Caki2 (cell line): ENCODE results near the gene RPS6KB1. TPM values are rescaled to one million over a fixed set of nuclear protein-coding genes. Genes with fewer than 3 reads are reported as not detected.
"Not testable (repeated sequence)": the region's sequence is repeated elsewhere in the genome, so short reads cannot be mapped to it uniquely, and the experiment has no call there.

Source experiments
- DNase-seq: peaks from one replicate; pipeline ENCODE4 v3.0.0-alpha.2; 2015; ENCODE audit warnings: low read depth
- in situ Hi-C: cut with HindIII; loops from 2 replicates; pipeline ENCODE4 v1.10.0; 2016; ENCODE audit warnings: low sequenced_read_pairs, low pct_unique_long_range_greater_than_20kb, mixed read lengths
- total RNA-seq: library from RNA; depleted of rRNA; stranded (reverse); fragments of >200 nt; shearing (Covaris generic); gene quantifications from 2 replicates; pipeline ENCODE4 v1.2.3, GENCODE V29; 2014; ENCODE audit warnings: low replicate concordance; rRNA removed

The RPS6KB1 gene
- total RNA-seq, 1 experiment from 2014 or later, result 4.2 TPM

- in situ Hi-C loops, DNase-seq: not testable (repeated sequence)
These were observed 80.6 kb downstream of the RPS6KB1 start for GRCh38 chr17:59973483-59973882.

GRCh38 chr17:59975166-59975565 is 82.2 kb downstream of the RPS6KB1 start:
- DNase-seq, in situ Hi-C loops: not testable (repeated sequence)

- DNase-seq, in situ Hi-C loops: not testable (repeated sequence)
These were observed 103.7 kb downstream of the RPS6KB1 start for GRCh38 chr17:59996608-59997007.

Other genes with a start within 250 kb of the RPS6KB1 start
- 30.1 and 32.2 TPM in 2 replicates for gene PTRH2, start 185.7 kb upstream of the RPS6KB1 start, total RNA-seq
- gene VMP1, start 185.5 kb upstream of the RPS6KB1 start, total RNA-seq, result 150 and 156 TPM in 2 replicates
- gene TUBD1, start 178 bp upstream of the RPS6KB1 start, total RNA-seq, result 18.1 and 34.0 TPM in 2 replicates
- 3.0 and 16.4 TPM in 2 replicates for gene RNFT1, start 71.6 kb downstream of the RPS6KB1 start, total RNA-seq
- gene HEATR6, start 185.8 kb downstream of the RPS6KB1 start, total RNA-seq, result 21.3 and 29.0 TPM in 2 replicates